HEK293 (cell line): ENCODE data around the gene DTHD1.

Experiments
- ZNF274 ChIP-seq, 2 experiments: fragments of 200-500 bp in 1 of 2; fragments of 450-650 bp in 1 of 2; sonication (Bioruptor generic) in 1 of 2; formaldehyde crosslinking in 1 of 2; IDR thresholded peaks; 2 replicates each; pipeline versions ENCODE4 v1.5.1 to v1.6.1; 2014 to 2016; ENCODE audit warnings: borderline replicate concordance in 1 of 2, inconsistent platforms in 1 of 2, low read length in 1 of 2, missing biosample characterization in 1 of 2, missing genetic modification characterization in 1 of 2
- ZNF311 ChIP-seq: fragments of 450-650 bp; formaldehyde crosslinking; IDR thresholded peaks from 2 replicates; pipeline ENCODE4 v1.5.1; 2017; ENCODE audit warnings: missing biosample characterization, missing genetic modification characterization, borderline replicate concordance
- TF ChIP-seq, protein P1 (sequence below): fragments of 450-650 bp; formaldehyde crosslinking; IDR thresholded peaks from 2 replicates; pipeline ENCODE4 v1.5.1; 2016; ENCODE audit warnings: missing biosample characterization, missing genetic modification characterization
- TF ChIP-seq, protein P2 (sequence below): fragments of 450-650 bp; formaldehyde crosslinking; optimal IDR thresholded peaks from 2 replicates; pipeline ENCODE3; 2016; ENCODE audit warnings: missing biosample characterization, mild to moderate bottlenecking, missing genetic modification characterization

DNA sequence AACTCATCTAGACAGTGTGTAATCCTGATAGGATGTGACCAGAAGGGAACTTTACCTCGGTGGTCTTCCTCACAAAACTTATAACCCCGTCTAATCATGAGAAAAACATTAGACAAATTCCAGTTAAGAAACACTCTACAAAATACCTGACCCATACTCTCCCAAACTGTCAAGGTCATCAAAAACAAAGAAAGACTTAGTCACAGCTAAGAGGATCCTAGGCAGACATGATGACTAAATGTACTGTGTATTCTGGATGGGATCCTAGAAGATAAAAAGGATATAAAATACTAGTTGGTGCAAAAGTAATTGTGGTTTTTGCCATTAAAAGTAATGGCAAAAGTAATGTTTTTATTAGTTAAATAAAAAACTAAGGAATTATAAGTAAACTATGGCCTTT lies 81.6 kb downstream of the DTHD1 start:
- TF ChIP-seq ZNF311 (tag by site-specific recombination), result no peak
- TF ChIP-seq ZNF274 (IDR thresholded peaks at IDR 0.05; ENCODE audit: low read length), result no peak
- no peak for TF ChIP-seq ZNF274 (tag by site-specific recombination; IDR thresholded peaks at IDR 0.05; ENCODE audit: borderline replicate concordance)
- TF ChIP-seq, protein P1, sequence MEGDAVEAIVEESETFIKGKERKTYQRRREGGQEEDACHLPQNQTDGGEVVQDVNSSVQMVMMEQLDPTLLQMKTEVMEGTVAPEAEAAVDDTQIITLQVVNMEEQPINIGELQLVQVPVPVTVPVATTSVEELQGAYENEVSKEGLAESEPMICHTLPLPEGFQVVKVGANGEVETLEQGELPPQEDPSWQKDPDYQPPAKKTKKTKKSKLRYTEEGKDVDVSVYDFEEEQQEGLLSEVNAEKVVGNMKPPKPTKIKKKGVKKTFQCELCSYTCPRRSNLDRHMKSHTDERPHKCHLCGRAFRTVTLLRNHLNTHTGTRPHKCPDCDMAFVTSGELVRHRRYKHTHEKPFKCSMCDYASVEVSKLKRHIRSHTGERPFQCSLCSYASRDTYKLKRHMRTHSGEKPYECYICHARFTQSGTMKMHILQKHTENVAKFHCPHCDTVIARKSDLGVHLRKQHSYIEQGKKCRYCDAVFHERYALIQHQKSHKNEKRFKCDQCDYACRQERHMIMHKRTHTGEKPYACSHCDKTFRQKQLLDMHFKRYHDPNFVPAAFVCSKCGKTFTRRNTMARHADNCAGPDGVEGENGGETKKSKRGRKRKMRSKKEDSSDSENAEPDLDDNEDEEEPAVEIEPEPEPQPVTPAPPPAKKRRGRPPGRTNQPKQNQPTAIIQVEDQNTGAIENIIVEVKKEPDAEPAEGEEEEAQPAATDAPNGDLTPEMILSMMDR (tag by site-specific recombination), result no peak
- TF ChIP-seq, protein P2, sequence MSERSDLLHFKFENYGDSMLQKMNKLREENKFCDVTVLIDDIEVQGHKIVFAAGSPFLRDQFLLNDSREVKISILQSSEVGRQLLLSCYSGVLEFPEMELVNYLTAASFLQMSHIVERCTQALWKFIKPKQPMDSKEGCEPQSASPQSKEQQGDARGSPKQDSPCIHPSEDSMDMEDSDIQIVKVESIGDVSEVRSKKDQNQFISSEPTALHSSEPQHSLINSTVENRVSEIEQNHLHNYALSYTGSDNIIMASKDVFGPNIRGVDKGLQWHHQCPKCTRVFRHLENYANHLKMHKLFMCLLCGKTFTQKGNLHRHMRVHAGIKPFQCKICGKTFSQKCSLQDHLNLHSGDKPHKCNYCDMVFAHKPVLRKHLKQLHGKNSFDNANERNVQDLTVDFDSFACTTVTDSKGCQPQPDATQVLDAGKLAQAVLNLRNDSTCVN, result no peak
